K562 (cell line): ENCODE measurements around the gene UBXN11. TPM values are rescaled to one million over a fixed set of nuclear protein-coding genes. Genes with fewer than 3 reads are reported as not detected.

Experiments
- CREB5 ChIP-seq: fragments of 250-450 bp; sonication (Bioruptor Pico); IDR thresholded peaks from 2 replicates; pipeline ENCODE4 v1.5.0; 2020; ENCODE audit warnings: mild to moderate bottlenecking
- NFATC3 ChIP-seq: fragments of 450-650 bp; IDR thresholded peaks from 2 replicates; pipeline ENCODE4 v1.6.1; 2017; ENCODE audit warnings: mild to moderate bottlenecking
- SP1 ChIP-seq: sonication (generic); formaldehyde crosslinking; IDR thresholded peaks from 2 replicates; pipeline ENCODE4 v1.8.1; 2022; ENCODE audit warnings: mild to moderate bottlenecking, missing genetic modification reagents
- ZBTB11 ChIP-seq, 3 experiments: fragments of 200-800 bp in 1 of 3; fragments of 250-450 bp in 1 of 3; fragments of 450-650 bp in 1 of 3; sonication (Bioruptor Pico) in 1 of 3; sonication (Bioruptor generic) in 1 of 3; formaldehyde crosslinking in 1 of 3; IDR thresholded peaks; 2 replicates each; pipeline versions ENCODE4 v1.6.1 to v1.8.0; 2016 to 2022; ENCODE audit warnings: mild to moderate bottlenecking in 2 of 3, missing genetic modification characterization in 2 of 3, missing compliant biosample characterization in 1 of 3, moderate library complexity in 1 of 3
- ZNF592 ChIP-seq: fragments of 450-650 bp; IDR thresholded peaks from 2 replicates; pipeline ENCODE4 v1.6.1; 2017; ENCODE audit warnings: antibody characterized with exemption, mild to moderate bottlenecking
- ZNF644 ChIP-seq: fragments of 200-800 bp; sonication (Bioruptor generic); IDR thresholded peaks from 2 replicates; pipeline ENCODE4 v1.6.1; 2016; ENCODE audit warnings: low read depth, missing genetic modification characterization, missing compliant biosample characterization
- ZNF79 ChIP-seq: fragments of 250-450 bp; sonication (Bioruptor Pico); IDR thresholded peaks from 2 replicates; pipeline ENCODE4 v1.4.0; 2020; ENCODE audit warnings: low read depth, mild to moderate bottlenecking, moderate library complexity
- polyA plus RNA-seq, 8 experiments: library from polyadenylated mRNA; depleted of rRNA in 4 of 8; stranded (reverse) in 5 of 8; unstranded in 3 of 8; fragments of >200 nt; fragmentation: Nextera tagmentation in 2 of 8; fragmentation: Illumina TruSeq in 1 of 8; extraction: Ambion mirVana in 2 of 8; extraction: Trizol in 1 of 8; gene quantifications; 2 replicates each; pipeline versions ENCODE4 v1.2.1 to v1.2.3, GENCODE V29; 2011 to 2014; ENCODE audit warnings: inconsistent platforms in 1 of 8, missing spikeins in 1 of 8
- total RNA-seq, 7 experiments: library from RNA; depleted of rRNA in 6 of 7; stranded (reverse); fragments of >200 nt in 6 of 7; fragmentation: Illumina TruSeq in 2 of 7; extraction: Trizol in 2 of 7; gene quantifications; 2 replicates each; pipeline versions ENCODE4 v1.2.1 to v1.2.3, GENCODE V29; 2011 to 2021; ENCODE audit warnings: low replicate concordance in 1 of 7

The UBXN11 gene
- total and polyA plus RNA-seq, 9 of the 15 experiments (the other 6 are each of a cell fraction or from before 2014, with no cell fraction given), result 0.48 to 34.3 (median 11.3) TPM

- peak; percentile 68; the same call in 1 of the 2 replicates for TF ChIP-seq ZNF592
- peak; percentile 52; the same call in 1 of the 2 replicates for TF ChIP-seq SP1
- 0 out of 2 replicates have a peak, but pooled peaks have one; percentile 62 for TF ChIP-seq CREB5 (CRISPR knock-in tag)
- 0 out of 2 replicates have a peak, but pooled peaks have one; percentile 18 for TF ChIP-seq ZNF644 (tag)
- TF ChIP-seq NFATC3, result 0 out of 2 replicates have a peak, but pooled peaks have one; percentile 30
- TF ChIP-seq ZBTB11 (CRISPR knock-in tag; IDR thresholded peaks at IDR 0.05), result 0 out of 6 replicates have a peak, but pooled peaks of 1 of the 3 experiments have one; percentile 29
- no peak for TF ChIP-seq ZNF79 (CRISPR knock-in tag)
These were observed 71.6 kb downstream of the UBXN11 start (continued) for GRCh38 chr1:26234644-26235370.
